HG02642 (cell line): ENCODE results near the gene IGF1R.
A peak's percentile ranks its signal among the peaks of the same experiment; 100 is the strongest.

Experiments
- ATAC-seq: cut with Tn5 transposase; IDR thresholded peaks from one replicate; pipeline ENCODE4 v1.9.1; 2021; ENCODE audit warnings: mild to moderate bottlenecking; ENCODE audit not compliant: unreplicated experiment, poor library complexity

IGF1R gene

DNA sequence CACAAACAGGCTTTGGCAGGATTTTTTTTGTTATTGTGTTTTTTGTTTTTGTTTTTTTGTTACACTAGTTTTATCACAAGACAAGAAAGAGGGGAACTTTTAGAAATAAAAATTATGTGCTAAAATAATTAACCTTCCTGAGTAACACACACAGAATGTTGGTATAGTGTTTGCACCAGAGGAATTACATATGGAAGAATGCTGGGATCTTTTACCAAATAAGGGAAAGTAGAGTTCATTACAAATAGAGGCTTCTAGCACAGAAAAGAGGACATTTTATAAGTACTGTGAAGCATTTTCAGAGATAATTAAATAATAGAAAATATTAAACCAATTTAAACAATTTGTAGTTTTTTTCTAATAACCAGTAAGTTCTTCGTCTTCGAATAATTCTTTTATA is 116.0 kb downstream of the IGF1R start:
- no peak for ATAC-seq

DNA sequence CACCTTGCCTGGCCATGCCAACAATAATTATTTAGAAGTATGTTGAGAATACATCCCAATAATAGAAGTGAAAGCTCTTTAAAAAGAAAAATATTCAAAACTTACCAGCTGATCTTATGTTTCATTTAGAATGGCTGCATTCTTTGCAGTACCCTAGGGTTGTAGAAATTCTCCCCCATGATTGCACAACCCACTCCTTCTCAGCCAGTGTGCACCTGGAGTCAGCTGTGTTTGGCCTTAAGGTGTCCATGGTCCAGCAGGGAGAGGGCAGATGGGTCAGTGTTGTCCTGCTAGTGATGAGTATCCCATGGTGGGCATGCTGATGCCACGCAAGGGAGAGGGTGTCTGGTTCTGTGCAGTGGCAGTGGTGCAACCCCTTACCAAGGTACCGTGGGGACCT is 117.3 kb downstream of the IGF1R start:
- ATAC-seq: no peak

DNA sequence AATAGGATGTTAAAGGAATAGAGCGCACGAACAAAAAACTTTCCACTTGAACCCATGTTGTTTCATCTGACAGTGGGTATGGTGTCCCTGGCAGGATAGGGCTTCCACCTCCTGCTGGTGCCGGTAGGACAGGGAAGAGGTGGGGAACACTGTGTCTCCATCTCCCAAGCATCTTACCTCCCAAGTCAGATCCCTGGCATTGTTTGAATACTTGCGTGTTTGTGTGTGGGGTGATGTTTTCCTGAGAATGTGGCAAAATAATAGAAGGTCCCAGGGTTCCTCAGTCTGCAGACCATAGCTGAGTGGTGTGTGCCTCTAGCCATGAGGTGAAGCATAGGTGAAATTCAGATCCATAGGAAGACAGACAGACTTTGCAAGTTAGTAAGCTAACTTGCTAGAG is 119.4 kb downstream of the IGF1R start:
- no peak for ATAC-seq

DNA sequence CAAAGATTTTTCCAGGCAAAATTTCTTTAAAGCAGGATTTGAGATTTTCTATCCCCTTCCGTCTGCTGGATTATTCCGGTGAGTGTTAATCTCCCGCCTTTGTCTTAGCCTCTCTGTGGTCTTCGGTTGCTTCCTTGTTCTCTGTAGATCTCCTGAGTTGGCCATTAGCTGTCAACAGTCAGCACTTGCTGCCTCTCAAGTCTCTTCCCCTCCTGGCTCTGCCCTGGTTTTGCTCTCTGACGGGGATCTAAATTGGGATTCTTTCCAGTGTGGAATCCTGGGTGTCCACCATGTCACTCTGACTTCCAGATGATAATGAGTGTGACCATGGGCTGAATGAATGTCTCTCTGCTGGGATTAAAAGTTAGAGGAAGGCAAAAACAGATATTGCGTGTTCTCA is 121.5 kb downstream of the IGF1R start:
- ATAC-seq: no peak

DNA sequence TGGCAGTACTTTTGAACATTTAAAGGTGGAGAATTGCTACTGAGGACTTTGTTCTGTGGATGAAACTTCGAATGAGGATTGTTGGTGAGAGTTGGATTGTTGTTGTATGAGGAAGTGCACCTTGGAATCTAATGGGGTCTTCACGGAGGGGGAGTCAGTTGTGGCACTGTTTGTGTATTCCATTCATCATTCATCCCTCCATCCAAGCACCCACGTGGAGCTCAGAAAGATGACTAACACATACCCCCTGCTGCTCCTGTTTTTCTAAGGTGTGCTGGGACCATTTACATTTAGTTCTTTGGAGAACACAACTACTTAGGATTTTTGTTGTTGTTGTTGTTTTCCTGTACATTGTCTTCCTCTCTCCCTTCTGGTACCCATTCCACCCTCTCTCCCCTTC is 122.6 kb downstream of the IGF1R start:
- no peak for ATAC-seq

DNA sequence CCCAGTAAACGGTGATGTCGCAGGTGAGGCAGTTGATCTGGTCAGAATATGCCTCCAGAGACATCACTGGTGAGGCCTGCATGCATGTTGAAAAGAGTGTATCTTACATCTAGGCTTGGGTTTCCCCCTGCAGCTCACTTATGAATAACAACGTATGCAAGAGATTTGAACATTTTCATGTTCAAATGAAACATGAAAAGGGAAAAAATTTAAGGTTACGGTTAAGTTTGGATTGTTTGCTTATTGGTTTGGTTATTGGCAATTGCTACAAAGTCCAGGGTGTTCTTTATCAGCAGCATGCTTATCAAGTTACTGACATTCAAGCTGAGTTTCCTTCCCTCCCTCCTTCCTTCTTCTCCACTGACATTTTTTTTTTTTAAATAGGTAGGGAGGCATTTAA is 123.2 kb downstream of the IGF1R start:
- ATAC-seq: no peak

DNA sequence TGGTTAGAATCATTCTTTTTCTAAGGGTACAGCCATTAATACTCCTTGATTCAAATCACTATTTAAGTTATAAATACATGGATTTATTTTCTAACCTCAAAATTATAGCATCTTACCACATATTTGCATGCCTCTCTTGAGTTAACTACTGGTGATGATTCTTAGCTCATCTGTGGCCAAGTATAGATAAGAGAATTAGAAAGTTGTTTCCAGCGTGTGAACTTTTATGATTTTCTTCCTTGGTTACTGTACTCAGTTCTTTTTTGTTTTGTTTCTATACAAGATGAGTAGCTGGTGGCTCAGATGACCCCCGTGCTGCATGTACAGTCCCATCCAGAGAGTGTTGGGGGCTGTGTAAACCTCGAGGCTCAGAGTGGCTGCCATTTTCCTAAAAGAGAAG is 124.6 kb downstream of the IGF1R start:
- no peak for ATAC-seq

DNA sequence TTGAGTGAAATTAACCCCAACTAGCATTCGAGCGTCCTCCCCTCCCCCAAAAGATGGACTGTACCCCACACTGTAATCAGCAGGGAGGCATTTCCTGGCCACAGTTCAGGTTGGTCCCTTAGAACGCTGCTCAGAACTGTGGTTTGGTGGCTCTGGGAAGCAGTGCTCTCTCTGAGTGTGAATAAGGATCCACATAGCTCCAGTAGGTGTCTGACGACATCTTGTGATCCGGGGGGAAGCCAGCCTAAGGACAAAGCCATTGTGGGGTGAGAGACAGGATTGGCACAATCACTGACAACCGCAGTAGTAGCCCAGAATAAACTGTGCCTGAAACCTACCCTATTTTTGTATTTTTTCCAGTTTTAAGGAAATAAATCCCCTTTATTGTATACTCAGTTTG is 125.3 kb downstream of the IGF1R start:
- ATAC-seq: no peak

DNA sequence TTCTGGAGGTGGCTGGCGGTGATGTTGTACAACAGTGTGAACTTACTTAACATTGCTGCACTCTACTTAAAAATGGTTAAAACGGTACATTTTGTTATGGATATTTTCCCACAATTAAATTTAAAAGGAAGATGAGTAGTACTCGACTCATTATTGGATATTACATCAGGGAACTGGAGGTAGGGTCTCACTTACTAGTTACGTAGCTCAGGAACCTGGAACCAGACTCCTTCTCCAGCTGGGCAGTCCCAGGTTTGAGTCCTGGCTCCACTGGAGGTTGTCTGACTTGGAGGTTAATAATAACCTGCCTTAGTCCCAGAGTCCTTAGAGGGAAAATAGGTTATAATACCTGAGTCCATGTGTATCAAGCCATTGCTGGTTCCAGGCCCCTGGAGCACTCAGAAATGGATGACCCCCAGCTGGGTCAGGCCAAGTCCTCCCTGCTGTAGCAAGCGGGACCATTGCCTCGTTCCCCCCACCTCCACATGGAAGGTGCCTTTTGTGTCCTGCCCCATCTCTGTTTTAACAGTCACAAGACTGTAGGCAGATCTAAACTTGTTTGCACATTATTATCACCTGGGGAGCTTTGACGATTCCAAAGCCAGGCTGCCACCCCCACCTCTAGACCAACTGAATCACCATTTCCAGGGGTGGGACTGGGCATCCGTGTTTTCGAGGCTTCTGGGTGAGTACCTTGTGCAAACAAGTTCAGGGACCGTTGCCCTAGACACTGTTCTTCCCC is 126.6 kb downstream of the IGF1R start:
- no peak for ATAC-seq

DNA sequence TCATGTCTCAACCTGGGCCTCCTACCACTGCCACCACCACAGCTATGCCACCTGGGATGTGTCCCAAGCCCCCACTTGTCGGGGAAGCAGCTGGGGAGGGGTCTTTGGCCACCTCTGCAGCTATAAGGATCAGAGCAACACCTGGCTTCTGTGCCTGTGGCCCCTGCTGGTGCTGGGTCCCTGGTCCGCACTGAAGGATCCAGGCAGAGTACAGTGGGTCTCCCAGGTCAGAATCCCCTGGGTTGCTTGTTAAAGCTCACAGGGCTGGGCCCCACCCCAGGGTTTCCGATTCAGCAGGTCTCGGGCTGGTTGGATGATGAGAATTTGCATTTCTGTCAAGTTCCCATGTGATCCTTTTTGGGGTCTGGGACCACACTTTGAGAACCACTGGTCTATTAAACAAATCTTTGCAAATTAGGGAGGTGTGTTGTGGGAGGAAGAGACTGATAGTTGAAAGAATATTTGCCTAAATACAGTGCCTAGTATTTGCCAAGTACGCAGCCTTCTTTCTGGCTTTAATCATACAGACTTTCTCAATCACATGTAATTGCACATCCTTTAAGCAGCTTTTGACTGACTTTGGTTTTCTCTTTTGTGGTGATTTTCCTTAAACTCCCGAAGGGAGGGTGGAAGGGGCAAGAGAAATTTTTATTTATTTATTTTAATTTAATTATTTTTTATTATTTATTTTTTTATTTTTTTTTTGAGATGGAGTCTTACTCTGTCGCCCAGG is 127.3 kb downstream of the IGF1R start:
- ATAC-seq: no peak

DNA sequence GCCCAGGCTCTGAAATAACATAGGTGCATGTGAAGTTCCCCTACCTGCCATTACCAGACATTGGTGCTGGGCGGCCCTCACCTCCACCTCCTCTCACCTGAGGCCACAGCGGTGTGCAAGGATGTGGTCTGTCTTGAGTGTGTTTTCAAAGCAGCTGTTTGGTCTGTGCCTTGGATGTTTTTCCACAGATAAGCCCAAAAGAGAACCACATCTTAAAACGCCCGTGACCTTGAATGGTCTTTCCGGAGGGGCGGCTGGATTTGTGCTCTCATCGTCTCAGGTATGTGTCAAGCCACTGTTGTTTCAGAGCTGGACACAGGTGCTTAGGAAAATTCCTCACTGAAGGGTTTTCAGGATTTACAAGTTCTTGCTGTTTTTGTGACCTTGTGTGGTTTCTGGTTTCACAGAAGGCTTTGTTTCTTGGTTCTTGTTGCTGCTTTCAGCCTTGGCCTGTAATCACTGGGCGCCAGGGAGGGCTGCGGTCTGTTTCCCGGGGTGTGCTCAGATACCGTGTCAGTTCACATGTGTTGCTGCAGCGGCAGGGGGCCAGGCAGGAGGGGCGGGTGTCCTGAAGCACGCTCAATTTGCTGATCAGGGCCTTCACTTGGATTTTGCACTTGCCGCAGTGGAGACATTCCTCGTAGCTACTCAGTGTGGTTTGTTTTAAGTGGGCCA is 128.4 kb downstream of the IGF1R start:
- ATAC-seq: no peak

DNA sequence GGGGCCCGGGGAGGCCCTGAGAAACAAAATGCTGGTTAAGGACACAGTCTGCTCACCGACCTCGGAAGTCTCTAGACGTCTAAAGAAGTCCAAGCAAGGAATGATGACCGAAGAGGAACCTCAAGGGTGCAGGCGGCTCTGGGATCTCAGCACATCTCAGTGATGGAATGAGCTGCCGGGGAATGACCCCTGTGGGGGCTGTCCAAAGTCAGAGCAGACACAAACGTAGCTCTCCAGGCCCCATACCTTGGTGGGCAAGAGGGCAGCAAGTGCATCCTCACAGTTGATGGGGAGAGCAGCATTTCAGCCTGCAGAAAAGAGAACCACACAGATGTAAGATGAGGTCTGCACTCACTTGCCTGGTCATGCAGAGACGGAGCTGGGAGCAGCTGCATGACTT is 129.1 kb downstream of the IGF1R start:
- ATAC-seq: no peak

DNA sequence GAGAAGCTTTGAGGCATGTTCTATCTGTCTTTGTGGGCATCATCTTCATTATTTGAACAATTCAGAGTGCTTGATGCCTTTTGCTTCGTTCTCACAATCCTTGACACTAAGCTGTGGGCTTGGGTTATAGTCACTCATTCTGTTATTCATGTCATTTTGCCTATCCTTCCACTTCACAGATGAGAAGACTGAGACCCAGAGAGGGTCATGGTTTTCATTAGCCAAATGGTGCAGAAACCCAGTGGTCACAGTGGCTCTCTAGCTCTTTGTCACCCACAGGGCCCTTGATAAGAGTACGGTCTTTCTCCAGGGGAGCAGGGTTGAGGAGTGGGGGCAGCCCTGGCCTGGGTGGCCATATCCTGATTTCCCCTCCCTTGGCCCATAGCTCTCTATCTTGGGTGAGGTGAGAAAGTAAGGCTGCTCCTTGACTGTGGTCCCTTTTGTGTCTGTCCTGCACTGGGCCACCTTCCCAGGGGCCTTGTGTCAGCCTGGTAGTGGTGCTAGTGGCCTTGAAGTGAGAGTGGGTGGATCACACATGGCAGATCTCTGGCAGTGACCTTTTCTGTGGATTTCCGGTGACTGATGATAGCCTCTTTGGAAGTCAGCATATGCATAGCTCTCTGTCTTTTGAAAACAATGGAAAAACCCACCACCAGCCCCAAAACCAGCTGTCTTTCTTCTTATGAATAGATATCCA is 130.1 kb downstream of the IGF1R start:
- no peak for ATAC-seq

DNA sequence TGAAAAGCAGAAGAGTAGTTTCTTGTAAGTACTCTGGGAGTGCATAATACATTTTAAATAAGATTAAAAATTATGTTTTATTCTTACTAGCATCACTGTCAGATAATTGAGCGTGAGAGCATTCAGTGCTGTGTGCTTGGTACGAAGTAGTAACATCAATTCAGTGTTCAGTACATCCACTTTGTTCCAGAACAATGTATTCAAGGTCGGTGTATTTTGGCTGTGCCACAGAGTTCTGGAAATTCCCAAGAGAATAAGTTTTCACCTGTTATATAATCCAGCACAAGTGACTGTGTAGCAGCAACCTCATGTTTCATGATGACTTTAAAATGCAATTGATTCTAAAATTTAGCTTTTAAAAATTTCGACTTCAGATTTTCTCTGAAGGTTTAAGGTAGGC is 130.6 kb downstream of the IGF1R start:
- no peak for ATAC-seq

DNA sequence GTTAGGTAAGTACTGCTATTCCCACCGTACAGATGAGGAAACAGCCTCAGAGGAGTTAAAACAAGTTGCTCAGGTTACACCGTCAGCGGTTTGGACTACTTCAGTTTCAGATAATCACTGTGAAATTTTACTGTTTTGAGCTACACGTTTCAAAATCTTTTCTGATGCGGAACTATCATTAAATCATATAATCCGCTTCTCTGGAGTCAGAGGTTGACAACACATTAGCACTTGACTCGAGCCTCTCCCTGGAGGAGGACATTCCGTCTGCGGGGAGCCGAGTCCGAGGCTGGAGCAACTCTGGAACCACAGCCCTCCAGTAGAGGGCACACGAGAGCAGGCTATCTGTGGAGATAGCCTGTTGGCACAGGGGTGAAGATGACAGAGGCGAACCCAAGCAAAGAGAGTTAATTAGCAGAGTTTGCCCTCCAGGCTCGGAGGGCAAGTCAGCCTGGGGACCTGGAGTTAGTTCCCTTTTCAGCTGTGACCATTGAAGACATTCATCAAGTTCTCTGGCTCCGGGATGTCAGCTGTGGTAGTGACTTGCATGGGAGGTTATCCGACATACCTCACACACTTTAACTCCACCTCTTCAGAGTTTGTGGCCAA is 131.2 kb downstream of the IGF1R start:
- ATAC-seq: peak; percentile 89

DNA sequence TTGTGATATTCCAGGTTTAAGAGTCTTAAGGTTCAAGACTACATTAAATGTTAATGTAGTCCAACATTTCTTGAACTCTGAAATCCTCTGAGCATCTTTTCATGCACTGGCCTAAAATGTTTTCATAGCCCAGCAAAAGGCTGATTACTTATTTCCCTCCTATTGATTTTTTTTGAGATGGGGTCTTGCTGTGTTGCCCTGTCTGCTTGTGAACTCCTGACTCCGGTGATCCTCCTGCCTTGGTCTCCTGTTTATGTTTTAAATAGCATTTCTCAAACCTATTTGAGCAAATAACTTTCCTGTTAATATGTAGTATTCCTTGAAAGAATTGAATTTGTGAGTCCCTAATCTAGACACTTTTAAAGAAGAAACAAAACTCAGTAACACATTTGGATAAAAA is 133.5 kb downstream of the IGF1R start:
- ATAC-seq: no peak

DNA sequence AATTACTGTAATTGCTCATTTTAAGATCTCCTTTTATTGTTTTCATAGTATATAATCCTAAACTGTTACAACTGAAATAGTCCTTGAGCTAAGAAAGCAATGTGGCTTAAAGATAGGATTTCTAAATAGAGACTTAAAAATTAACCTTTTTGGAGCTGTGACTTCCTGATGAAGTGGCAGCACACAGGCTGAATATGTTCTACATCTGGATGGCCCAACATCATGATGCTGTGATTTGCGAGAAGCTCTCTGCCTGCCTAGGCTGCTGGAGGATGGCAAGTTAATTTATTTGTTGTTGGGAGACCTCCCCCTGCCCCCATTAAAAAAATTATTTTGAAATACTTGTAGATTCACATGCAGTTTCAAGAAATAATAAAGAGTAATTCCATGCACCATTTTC is 134.5 kb downstream of the IGF1R start:
- ATAC-seq: no peak

DNA sequence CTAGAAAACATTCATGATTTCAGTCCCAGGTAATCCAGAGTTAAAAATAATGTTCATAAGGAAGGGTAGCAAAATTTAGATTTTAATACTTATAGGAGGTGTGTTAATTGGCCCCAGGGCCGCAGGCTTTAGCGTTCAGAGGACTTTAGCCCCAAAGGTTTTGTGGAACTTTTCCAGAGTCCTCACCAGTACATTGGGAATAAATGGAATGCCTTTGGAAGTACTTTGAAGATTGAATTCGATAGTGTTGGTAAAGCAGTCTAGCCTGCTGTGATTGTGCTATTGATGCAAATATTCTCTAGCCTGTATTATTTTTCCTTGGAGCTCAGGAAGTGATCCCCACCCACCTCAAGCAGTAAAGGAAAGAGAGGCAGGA is 137.1 kb downstream of the IGF1R start:
- no peak for ATAC-seq

DNA sequence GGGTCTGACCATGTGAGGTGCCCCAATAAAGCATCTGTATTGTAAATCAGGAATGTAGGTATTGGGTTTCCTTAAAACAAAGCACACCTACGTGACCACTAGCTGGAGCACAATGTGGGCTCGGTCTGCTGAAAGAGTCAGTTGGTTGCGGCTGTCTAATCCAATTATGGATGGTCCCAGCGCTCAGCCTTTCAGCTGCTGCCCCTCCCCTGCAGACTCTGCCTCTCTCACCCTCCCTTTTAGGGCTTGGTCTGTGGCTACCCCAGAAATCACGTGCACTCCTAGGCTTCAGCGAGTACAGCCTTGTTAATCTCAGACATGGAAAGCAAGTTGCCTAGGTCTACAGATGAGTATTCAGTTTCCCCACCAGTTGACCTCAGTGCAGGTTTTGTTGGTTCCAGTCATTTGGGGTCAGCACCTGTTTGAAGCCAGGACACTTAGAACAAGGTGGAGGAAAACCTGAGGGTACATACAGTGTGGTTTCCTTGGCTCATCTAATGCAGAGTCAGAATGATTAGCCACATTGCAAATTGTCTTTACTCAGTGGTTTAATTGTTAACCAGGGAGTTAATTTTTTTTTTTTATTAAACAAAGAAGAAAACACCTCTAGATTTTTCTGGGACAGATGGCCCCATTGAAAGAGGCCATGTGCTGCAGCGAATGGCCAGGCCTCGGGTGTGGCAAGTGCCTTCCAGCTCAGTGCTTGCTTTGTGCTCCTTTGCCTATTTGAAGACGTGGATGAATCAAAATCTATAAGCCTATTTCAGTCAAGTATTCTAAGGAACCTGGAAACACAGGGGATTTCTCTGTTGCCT is 137.7 kb downstream of the IGF1R start:
- peak; percentile 81 for ATAC-seq

DNA sequence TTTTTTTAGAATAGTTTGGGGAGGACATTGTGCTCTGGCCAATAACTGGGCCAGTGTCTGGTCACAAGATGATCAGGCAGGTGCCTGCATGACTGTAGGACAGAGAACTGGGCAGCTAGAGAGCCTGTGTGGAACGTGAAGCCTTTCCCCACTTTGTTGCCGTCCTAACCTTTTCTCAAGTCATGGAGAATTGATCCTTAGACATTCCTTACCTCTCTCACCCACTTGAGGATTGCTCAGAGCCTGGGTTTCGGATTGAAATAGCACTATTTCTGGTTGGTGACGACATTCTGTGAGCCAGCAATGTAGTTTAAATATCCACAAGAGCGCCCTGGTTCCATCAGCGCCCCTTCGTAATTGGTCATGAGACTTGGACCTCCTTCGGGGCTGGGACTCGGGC is 138.4 kb downstream of the IGF1R start:
- no peak for ATAC-seq
